Tracheal epithelial cell (primary cell): ENCODE data around the gene SACS. TPM values are rescaled to one million over a fixed set of nuclear protein-coding genes. Genes with fewer than 3 reads are reported as not detected.

Source experiments
- total RNA-seq: library from RNA; depleted of rRNA; stranded (reverse); fragments of >200 nt; gene quantifications from 2 replicates; pipeline ENCODE4 v1.2.1, GENCODE V29; 2014

The SACS gene
- 37.9 and 59.8 TPM in 2 replicates for total RNA-seq

GRCh38 chr13:23433171-23434153, at the start of gene SACS:
TSS of gene SACS (minus strand) at chr13:23433702. CDS start at chr13:23411239, 22,463 bp downstream.

Other genes starting within 250 kb of the SACS start
- 0.43 and 7.0 TPM in 2 replicates for gene TNFRSF19, start 136.7 kb upstream of the SACS start, total RNA-seq